ENCODE data around the gene FANCE.

DNA sequence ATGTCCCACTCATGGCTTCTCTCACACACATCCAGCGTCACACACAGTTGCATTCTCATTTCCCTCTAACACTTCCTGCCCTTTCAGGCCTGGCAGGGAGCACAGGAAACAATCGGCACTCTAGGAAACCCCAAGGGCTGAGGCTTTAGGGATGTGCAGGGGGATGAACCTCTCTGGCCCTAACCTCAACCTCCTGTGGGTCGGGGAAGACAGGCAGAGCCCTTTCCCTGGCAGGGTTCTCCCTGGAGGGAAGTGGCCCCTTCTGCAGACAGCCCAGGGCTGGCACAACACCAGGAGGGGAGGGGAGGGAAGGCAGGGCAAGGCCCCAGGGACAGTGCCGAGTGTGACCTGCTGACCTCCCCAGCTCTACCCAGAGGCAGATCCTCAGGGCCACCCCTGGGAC, 42.0 kb downstream of the FANCE start:
- peak in 1 of 3 donors; percentile 23 for TF ChIP-seq POLR2AphosphoS5 (IDR thresholded peaks at IDR 0.05)
- TF ChIP-seq, protein P1, sequence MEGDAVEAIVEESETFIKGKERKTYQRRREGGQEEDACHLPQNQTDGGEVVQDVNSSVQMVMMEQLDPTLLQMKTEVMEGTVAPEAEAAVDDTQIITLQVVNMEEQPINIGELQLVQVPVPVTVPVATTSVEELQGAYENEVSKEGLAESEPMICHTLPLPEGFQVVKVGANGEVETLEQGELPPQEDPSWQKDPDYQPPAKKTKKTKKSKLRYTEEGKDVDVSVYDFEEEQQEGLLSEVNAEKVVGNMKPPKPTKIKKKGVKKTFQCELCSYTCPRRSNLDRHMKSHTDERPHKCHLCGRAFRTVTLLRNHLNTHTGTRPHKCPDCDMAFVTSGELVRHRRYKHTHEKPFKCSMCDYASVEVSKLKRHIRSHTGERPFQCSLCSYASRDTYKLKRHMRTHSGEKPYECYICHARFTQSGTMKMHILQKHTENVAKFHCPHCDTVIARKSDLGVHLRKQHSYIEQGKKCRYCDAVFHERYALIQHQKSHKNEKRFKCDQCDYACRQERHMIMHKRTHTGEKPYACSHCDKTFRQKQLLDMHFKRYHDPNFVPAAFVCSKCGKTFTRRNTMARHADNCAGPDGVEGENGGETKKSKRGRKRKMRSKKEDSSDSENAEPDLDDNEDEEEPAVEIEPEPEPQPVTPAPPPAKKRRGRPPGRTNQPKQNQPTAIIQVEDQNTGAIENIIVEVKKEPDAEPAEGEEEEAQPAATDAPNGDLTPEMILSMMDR (IDR thresholded peaks at IDR 0.05), result no peak
